ENCODE measurements around the gene SIRPG.

Gene SIRPG

DNA sequence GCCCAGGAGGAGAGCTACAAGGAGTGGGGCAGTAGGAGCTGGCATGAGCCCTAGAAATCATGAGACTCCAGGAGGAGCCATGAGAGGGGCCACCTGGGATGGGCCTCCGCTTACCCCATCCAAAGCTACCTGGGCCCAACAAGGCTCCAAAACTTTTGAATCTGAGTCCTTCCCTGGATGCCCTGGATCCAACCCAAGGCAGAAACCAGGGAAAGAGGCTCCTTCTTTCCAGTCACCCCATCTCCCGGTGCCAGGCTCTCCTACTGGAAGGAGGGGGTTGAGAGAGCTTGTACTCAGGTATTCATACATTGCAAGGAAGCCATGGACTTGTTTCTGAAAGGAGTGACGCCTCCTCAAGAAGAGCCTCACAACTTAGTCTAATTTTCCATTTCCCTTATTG is 7.8 kb upstream of the SIRPG start:
- no peak for DNase-seq (ENCODE audit: low read depth)
- TF ChIP-seq, protein P1, sequence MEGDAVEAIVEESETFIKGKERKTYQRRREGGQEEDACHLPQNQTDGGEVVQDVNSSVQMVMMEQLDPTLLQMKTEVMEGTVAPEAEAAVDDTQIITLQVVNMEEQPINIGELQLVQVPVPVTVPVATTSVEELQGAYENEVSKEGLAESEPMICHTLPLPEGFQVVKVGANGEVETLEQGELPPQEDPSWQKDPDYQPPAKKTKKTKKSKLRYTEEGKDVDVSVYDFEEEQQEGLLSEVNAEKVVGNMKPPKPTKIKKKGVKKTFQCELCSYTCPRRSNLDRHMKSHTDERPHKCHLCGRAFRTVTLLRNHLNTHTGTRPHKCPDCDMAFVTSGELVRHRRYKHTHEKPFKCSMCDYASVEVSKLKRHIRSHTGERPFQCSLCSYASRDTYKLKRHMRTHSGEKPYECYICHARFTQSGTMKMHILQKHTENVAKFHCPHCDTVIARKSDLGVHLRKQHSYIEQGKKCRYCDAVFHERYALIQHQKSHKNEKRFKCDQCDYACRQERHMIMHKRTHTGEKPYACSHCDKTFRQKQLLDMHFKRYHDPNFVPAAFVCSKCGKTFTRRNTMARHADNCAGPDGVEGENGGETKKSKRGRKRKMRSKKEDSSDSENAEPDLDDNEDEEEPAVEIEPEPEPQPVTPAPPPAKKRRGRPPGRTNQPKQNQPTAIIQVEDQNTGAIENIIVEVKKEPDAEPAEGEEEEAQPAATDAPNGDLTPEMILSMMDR (IDR thresholded peaks at IDR 0.05; ENCODE audit: insufficient read depth, low read depth, low read length, missing control alignments), result no peak
- H3K4me3 ChIP-seq (ENCODE audit: low read length), result no peak overlapping the region

DNA sequence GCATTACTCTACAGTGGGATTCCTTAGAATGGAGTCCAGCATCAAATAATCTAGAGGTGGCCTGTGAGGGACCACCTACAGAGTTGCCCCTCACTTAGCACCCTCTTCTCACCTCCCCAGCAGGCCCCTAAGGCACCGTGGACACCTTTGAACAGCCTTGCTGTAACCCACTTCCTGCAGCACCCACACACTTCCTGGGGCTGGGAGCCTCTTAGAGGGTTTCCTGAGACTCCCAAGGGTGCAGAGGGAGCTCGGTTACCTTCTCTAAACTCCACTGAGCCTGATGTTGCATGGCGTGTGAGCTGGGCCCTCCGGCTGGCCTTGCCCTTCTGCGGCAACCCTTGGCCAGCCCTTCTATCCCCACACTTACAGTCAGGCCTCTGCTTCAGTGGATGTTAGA is 7.3 kb upstream of the SIRPG start:
- TF ChIP-seq, protein P1 (IDR thresholded peaks at IDR 0.05; ENCODE audit: insufficient read depth, low read depth, low read length, missing control alignments), result no peak
- H3K4me3 ChIP-seq (ENCODE audit: low read length), result no peak overlapping the region
- no peak for DNase-seq (ENCODE audit: low read depth)

- TF ChIP-seq, protein P1 (IDR thresholded peaks at IDR 0.05; ENCODE audit: insufficient read depth, low read depth, low read length, missing control alignments), result no peak
- peak; percentile 51 for DNase-seq (ENCODE audit: low read depth)
- no peak overlapping the region for H3K4me3 ChIP-seq (ENCODE audit: low read length)
These were observed 6.3 kb upstream of the SIRPG start for GRCh38 chr20:1663917-1664316.

DNA sequence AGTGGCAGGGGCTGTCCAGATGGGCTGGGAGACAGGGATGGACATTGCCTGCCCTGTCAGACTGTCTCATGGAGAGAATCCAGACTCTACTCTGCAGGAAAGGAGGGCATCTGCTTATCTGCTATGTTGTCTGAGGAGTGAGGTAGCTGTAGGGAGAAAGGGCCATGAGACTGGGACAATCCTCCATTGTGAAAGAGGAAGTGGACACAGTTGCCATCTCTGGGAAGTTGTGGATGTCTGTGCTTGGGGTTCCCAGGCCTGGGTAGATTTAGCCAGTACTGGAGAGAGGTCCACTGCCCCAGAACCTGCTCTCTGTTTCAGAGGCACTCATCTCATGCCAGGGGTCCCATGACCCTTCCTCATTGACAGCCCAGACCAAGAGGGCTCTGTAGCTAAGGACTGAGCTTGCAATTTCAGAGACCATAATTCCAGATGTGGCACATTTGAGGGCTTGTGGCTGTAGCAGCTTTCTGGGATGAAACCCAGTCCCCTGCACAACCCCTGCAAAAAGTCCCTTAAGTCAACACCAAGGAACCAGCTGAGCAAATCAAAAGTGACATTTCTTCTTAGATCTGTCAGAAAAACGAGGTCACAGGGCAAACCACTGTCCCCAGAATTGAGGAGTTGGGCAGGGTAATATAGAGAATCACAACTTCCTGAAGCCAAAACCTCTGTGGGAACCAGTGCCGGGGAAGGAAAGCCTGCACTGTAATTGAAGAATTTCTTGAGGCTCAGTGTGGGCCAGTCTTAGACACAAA is 4.1 kb upstream of the SIRPG start:
- no peak for DNase-seq (ENCODE audit: low read depth)

GRCh38 chr20:1660246-1660645 is 2.7 kb upstream of the SIRPG start:
- no peak for DNase-seq (ENCODE audit: low read depth)
- H3K4me3 ChIP-seq (ENCODE audit: low read length), result no peak overlapping the region
- TF ChIP-seq, protein P1 (IDR thresholded peaks at IDR 0.05; ENCODE audit: insufficient read depth, low read depth, low read length, missing control alignments), result no peak

More for the DNA sequence above, 4.1 kb upstream of the SIRPG start:
- H3K4me3 ChIP-seq (ENCODE audit: low read length), result no peak overlapping the region
- TF ChIP-seq, protein P1 (IDR thresholded peaks at IDR 0.05; ENCODE audit: insufficient read depth, low read depth, low read length, missing control alignments), result no peak

DNA sequence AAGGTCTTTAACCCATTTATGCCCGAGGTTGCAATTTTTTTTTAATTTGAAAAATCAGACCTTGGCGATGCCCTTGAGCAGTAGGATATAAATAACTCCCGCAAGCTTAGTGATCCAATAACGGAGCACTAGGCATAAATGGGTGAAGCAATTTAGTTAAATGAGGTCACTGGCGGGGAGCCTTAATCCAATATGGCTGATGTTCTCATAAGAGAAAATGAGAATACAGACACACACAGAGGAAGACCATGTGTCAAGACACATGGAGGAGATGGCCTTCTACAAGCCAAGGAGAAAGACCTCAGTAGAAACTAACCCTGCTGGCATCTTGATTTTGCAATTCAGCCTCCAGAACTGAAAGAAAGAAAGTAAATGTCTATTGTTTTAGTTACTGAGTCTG is 735 bp downstream of the SIRPG start:
- H3K4me3 ChIP-seq (ENCODE audit: low read length), result no peak overlapping the region
- TF ChIP-seq, protein P1 (IDR thresholded peaks at IDR 0.05; ENCODE audit: insufficient read depth, low read depth, low read length, missing control alignments), result no peak
- no peak for DNase-seq (ENCODE audit: low read depth)

GRCh38 chr20:1654996-1655395 is 2.6 kb downstream of the SIRPG start:
- TF ChIP-seq, protein P1 (IDR thresholded peaks at IDR 0.05; ENCODE audit: insufficient read depth, low read depth, low read length, missing control alignments), result no peak
- DNase-seq (ENCODE audit: low read depth), result no peak
- H3K4me3 ChIP-seq (ENCODE audit: low read length), result no peak overlapping the region

All from epithelial cell of esophagus (primary cell).